ENCODE results near the gene LGALS7. TPM values are rescaled to one million over a fixed set of nuclear protein-coding genes. Genes with fewer than 3 reads are reported as not detected.

Gene LGALS7
- total and polyA plus RNA-seq, 2 of the 4 experiments (the other 2 are of a cell fraction), result not detected

GRCh38 chr19:38743394-38744297 lies 29.7 kb downstream of the LGALS7 start:
- Histone ChIP-seq H3K4ac (ENCODE audit: low read depth, low read length) (no peak overlapping the region), H3K27me3 (ENCODE audit: control insufficient read depth, insufficient read depth, low read length) (no peaks in the 10 kb centered on the region; the same call in 1 of the 2 replicates), H3K56ac (ENCODE audit: extremely low read depth, insufficient read depth, low read length) (no peak overlapping the region), H3K36me3 (ENCODE audit: control insufficient read depth, insufficient read depth, low read length) (no peaks in the 10 kb centered on the region), H2BK15ac (ENCODE audit: low read depth, low read length) (no peak overlapping the region), H2BK120ac (ENCODE audit: low read depth, low read length) (no peak overlapping the region), H3K79me1 (ENCODE audit: low read depth in 1 of 2, low read length in 2 of 2) (no peaks in the 10 kb centered on the region), H4K20me1 (ENCODE audit: insufficient read depth, low read length) (no peaks in the 10 kb centered on the region), H3K4me1 (ENCODE audit: control insufficient read depth, insufficient read depth, low read length) (no peaks in the 10 kb centered on the region), H2AFZ (replicated peaks; ENCODE audit: low read length, poor library complexity) (no peak overlapping the region), H2BK5ac (ENCODE audit: low read depth, low read length, poor library complexity, severe bottlenecking) (no peak overlapping the region), H4K5ac (ENCODE audit: low read depth, low read length) (no peak overlapping the region), H3K4me2 (ENCODE audit: low read depth, low read length) (no peak overlapping the region), H3K9me3 (ENCODE audit: control insufficient read depth, insufficient read depth, low read length) (no peaks in the 10 kb centered on the region), H4K8ac (ENCODE audit: low read depth in 2 of 2, low read length in 2 of 2) (no peak overlapping the region), H3K9ac (ENCODE audit: low read depth, low read length) (no peak overlapping the region), H2BK20ac (ENCODE audit: low read depth, low read length) (no peak overlapping the region), H4K91ac (ENCODE audit: insufficient read depth, low read depth, low read length) (no peak overlapping the region), H3K4me3 (ENCODE audit: insufficient read depth, low read depth, low read length) (no peak overlapping the region), H3K14ac (replicated peaks; ENCODE audit: low read depth, low read length) (no peak overlapping the region), H3K18ac (ENCODE audit: low read depth, low read length) (no peak overlapping the region), H3K9me1 (ENCODE audit: insufficient read depth, low read length) (no peaks in the 10 kb centered on the region), H2AK5ac (ENCODE audit: low read depth, low read length) (no peak overlapping the region), H2AK9ac (replicated peaks; ENCODE audit: low read depth, low read length, poor library complexity) (no peak overlapping the region), H3K27ac (ENCODE audit: insufficient read depth, low read length) (no peak overlapping the region), H3K23ac (ENCODE audit: low read depth, low read length) (no peak overlapping the region)
- intact Hi-C loops (cut with micrococcal nuclease) (no loop called here), in situ Hi-C loops (cut with MboI; ENCODE audit: low sequenced_read_pairs) (loop anchor here (25.0 kb wide), 1 partner anchor 169 kb away; the partner anchor contains the start of gene CCER2), dilution Hi-C loops (cut with HindIII; ENCODE audit: low sequenced_read_pairs, unreplicated experiment) (no loop called here)
- CTCF ChIA-PET, result no interaction called here
- WGBS, 2 experiments (ENCODE audit: extremely low coverage in 2 of 2, insufficient read length in 1 of 2), result 71% methylated on average over 10 of the region's 20 CpGs; no CpG with 5 or more reads in 1 of the 2 experiments
- BruUV-seq (replicated peaks), result no TSS peak
- ATAC-seq (ENCODE audit: low read depth), result no peak
- TF ChIP-seq RAD21 (IDR thresholded peaks at IDR 0.05; ENCODE audit: low read length) (no peak), MAZ (IDR thresholded peaks at IDR 0.05; ENCODE audit: borderline replicate concordance, low read depth, low read length) (no peak), POLR2A (IDR thresholded peaks at IDR 0.05; ENCODE audit: low read depth, low read length) (no peak), CEBPB (IDR thresholded peaks at IDR 0.05; ENCODE audit: low read depth, low read length) (no peak), CTCF (conservative IDR thresholded peaks at IDR 0.05; ENCODE audit: low read depth, low read length) (no peak)
- TF ChIP-seq, protein P1, sequence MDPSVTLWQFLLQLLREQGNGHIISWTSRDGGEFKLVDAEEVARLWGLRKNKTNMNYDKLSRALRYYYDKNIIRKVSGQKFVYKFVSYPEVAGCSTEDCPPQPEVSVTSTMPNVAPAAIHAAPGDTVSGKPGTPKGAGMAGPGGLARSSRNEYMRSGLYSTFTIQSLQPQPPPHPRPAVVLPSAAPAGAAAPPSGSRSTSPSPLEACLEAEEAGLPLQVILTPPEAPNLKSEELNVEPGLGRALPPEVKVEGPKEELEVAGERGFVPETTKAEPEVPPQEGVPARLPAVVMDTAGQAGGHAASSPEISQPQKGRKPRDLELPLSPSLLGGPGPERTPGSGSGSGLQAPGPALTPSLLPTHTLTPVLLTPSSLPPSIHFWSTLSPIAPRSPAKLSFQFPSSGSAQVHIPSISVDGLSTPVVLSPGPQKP (IDR thresholded peaks at IDR 0.05; ENCODE audit: borderline replicate concordance, low read depth, low read length), result no peak
- TF ChIP-seq, protein P2, sequence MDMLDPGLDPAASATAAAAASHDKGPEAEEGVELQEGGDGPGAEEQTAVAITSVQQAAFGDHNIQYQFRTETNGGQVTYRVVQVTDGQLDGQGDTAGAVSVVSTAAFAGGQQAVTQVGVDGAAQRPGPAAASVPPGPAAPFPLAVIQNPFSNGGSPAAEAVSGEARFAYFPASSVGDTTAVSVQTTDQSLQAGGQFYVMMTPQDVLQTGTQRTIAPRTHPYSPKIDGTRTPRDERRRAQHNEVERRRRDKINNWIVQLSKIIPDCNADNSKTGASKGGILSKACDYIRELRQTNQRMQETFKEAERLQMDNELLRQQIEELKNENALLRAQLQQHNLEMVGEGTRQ (IDR thresholded peaks at IDR 0.05; ENCODE audit: low read depth, low read length), result no peak
- no peak for DNase-seq
- POLR2A ChIA-PET (ENCODE audit: unreplicated experiment), result interaction anchor here (0.6 kb wide), 1 partner anchor 11 kb away, joined by 3 read pairs; no protein-coding TSS in a partner anchor
